Measurements from ENCODE around the gene NCOR2. TPM values are rescaled to one million over a fixed set of nuclear protein-coding genes. Genes with fewer than 3 reads are reported as not detected.

The NCOR2 gene
- total and polyA plus RNA-seq, 2 of the 8 experiments (the other 6 are each of a cell fraction or from before 2014, with no cell fraction given), result 14.8 to 275 TPM

GRCh38 chr12:124576061-124576650 lies 8.7 kb upstream of the NCOR2 start (continued):
- TF ChIP-seq BCL11A (IDR thresholded peaks at IDR 0.05; ENCODE audit: low read depth in 2 of 2, low read length in 2 of 2) (no peak), TEAD4 (IDR thresholded peaks at IDR 0.05; ENCODE audit: low read depth, low read length) (no peak), ZNF274 (IDR thresholded peaks at IDR 0.05; ENCODE audit: borderline replicate concordance, extremely low read depth, low read length) (no peak), SP2 (IDR thresholded peaks at IDR 0.05; ENCODE audit: low read length) (no peak), KDM1A (IDR thresholded peaks at IDR 0.05; ENCODE audit: borderline replicate concordance, low read length) (no peak)
- TF ChIP-seq, protein P1, sequence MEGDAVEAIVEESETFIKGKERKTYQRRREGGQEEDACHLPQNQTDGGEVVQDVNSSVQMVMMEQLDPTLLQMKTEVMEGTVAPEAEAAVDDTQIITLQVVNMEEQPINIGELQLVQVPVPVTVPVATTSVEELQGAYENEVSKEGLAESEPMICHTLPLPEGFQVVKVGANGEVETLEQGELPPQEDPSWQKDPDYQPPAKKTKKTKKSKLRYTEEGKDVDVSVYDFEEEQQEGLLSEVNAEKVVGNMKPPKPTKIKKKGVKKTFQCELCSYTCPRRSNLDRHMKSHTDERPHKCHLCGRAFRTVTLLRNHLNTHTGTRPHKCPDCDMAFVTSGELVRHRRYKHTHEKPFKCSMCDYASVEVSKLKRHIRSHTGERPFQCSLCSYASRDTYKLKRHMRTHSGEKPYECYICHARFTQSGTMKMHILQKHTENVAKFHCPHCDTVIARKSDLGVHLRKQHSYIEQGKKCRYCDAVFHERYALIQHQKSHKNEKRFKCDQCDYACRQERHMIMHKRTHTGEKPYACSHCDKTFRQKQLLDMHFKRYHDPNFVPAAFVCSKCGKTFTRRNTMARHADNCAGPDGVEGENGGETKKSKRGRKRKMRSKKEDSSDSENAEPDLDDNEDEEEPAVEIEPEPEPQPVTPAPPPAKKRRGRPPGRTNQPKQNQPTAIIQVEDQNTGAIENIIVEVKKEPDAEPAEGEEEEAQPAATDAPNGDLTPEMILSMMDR (IDR thresholded peaks at IDR 0.05; ENCODE audit: control extremely low read depth in 1 of 3, insufficient read depth in 1 of 3, low read depth in 1 of 3, low read length in 3 of 3), result no peak

Measured in H1 (cell line).